Subcutaneous adipose tissue (tissue), 4 donors: Measurements from ENCODE around the gene VPS39. TPM values are rescaled to one million over a fixed set of nuclear protein-coding genes. Genes with fewer than 3 reads are reported as not detected.

Experiments
- CTCF ChIP-seq: fragments of 450-650 bp; IDR thresholded peaks from one replicate; pipeline ENCODE4 v1.5.1; 2016; ENCODE audit warnings: low read depth, mild to moderate bottlenecking, control low read depth, antibody characterized with exemption, moderate library complexity
- total RNA-seq, 4 donors: library from RNA; depleted of rRNA; stranded (reverse); fragments of >200 nt; gene quantifications; one replicate each; pipeline ENCODE4 v1.1.0, GENCODE V29; 2016

VPS39 gene
- 100 to 1,000 TPM in 3 of 4 donors, 10 to 100 TPM in 1; 91.3 to 168 (median 147) TPM for total RNA-seq

DNA sequence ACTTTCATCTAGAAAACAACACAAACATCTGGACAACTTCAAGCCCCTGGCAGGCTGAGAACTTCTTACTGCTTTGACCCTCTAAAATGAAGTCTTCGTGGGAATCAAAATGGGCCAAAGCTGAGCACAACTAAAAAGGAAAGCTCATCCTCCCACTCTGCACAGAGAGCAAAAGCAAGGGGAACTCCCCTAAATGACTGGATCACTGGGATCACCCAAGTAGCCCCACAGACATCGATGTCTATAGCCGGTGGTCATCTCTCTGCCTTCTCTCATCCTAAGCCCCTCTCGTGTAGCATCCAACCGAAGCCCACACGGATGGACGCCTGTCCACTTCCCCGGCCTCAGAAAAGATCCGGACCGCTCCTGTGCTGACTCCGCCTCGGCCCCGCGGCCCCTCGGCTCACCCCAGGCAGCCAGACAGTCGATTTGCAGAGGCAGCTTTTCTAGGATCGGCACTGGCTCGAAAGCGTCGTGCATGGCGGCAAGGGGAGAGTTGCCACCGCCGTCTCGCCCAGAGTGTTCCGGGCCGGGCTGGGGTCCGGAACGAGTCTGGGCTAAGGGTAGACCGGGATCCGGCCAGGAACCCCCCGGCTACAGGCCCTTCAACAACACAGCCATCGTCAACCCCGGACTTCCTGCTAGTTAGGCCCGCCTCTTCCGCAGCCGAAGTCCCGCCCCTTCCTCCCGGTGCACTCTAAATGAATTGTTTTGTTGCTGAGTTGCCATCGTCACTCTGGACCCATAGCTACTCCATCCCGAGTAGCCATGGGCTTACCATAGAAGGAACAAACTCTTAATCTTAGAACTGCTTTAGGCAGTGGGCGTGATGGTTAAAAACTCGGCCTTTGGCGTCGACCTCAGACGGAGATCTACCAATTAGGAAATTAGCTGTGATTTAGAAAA, at the start of gene VPS39:
Gene VPS39, minus strand, starts transcription at position 631 of the 906 bp plus-strand sequence. Its CDS starts 151 bp downstream, at position 480.
- no peak for TF ChIP-seq CTCF

DNA sequence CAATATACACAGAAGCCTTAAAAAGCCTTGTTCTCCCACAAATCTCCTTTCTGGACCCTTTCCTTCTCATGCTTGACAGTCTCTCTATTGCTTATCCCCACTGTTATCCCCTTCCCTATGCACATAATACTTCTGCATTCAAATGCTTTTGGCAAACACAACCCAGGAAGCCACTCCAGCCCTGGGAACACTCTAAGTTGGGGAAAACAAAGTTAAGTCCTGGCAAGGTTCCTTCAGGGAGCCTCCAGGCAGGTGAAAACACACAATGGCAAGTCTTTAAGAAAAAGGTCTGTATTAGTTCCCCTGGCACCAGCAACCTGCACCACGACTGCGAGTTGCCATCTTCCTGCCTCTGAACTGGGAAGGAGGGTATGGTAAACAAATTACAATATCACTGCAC, 45.2 kb upstream of the VPS39 start:
- no peak for TF ChIP-seq CTCF

DNA sequence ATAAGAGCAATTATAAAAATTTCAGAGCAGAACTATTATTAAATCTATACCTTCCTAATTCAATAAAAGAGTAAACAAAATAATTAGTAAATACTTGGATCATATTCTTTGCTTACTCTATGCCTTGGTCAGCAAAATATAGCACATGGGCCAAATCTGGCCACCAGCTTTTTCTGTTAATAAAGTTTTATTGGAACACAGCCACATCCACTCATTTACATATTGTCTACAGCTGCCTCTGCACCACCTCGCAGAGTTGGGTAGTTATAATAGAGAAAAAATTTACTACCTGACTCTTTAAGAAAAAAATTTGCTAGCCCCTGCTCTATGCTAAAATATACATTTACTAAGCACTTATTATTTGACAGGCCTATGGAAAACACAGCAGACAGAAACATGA, 32.7 kb upstream of the VPS39 start:
- no peak for TF ChIP-seq CTCF

DNA sequence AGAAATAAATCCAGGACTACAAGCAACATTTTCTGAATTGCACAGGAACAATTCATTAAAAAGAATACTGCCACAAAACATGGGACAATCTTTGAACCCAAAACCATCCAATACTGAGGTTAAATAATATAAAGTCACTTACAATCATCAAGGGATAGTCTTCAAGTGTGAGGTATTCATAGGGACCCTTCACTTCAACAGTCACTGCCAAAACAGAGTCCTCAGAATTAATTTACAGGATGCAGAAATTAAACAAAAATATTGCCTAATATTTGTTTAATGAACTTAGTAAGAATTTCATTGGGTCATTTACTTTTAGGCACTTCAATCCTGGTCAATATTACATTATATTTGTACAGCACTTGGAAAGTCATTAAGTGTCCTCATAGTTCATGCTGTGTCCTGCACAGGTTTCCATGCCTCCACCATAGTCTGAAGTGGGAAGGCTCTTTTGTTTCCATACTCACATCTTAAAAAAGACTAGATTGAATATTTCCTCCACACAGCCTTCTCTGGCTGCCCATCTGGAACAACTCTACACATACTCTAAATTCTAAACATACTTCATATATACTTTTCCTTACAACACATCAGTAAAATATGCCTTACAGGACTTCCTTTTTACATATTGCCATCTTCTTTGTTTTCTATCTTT, 31.6 kb upstream of the VPS39 start:
- TF ChIP-seq CTCF: no peak

- no peak for TF ChIP-seq CTCF
These were observed 25.0 kb upstream of the VPS39 start for GRCh38 chr15:42233107-42233506.

- no peak for TF ChIP-seq CTCF
These were observed 24.5 kb upstream of the VPS39 start for GRCh38 chr15:42232606-42233005.

DNA sequence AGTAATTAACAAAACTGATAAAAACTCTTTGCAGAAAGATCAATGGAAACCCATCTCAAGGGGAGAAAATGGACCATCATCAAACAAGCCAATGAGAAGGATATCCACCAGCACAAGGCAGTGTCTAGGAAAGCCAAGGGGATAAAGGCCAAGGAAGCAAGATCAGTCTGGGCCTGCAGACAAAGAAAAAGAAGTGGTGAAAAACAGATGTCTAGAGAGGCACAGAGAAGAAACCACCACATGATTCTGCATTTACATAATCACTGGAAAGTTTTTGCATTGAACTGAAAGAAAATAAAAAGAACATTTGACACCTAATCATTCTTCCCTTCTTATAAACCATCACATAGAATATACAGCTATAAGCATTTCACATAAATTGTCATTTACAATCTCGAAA, 23.0 kb upstream of the VPS39 start:
- no peak for TF ChIP-seq CTCF
